ENCODE data around the gene DZIP3.

Gene DZIP3

GRCh38 chr3:108736821-108737220, 147.3 kb downstream of the DZIP3 start:
- no peak for TF ChIP-seq JUND (IDR thresholded peaks at IDR 0.05; ENCODE audit: low read depth)
- peak in 1 of 2 experiments; percentile 44 for DNase-seq (ENCODE audit: low read depth in 1 of 2, low spot score in 1 of 2)
- in situ Hi-C loops (cut with HindIII; ENCODE audit: low pct_unique_long_range_greater_than_20kb, low sequenced_read_pairs): no loop called here

GRCh38 chr3:108742929-108743328, 153.4 kb downstream of the DZIP3 start:
- in situ Hi-C loops (cut with HindIII; ENCODE audit: low pct_unique_long_range_greater_than_20kb, low sequenced_read_pairs): no loop called here
- DNase-seq (ENCODE audit: low read depth in 1 of 2, low spot score in 1 of 2): no peak
- no peak for TF ChIP-seq JUND (IDR thresholded peaks at IDR 0.05; ENCODE audit: low read depth)

All from T47D (cell line).